Medulla oblongata (tissue), 1 donor: ENCODE data around the gene EED.

Experiments used
- DNase-seq: peaks from one replicate; pipeline ENCODE4 v3.0.0-alpha.2; 2015; ENCODE audit errors: extremely low spot score

Gene EED

GRCh38 chr11:86244522-86245368, at the start of gene EED:
TSS of gene EED (plus strand) at chr11:86244753. CDS start at chr11:86245230, 477 bp downstream.
- DNase-seq, result peak; percentile 94

- DNase-seq, result no peak
Observed at GRCh38 chr11:86194998-86195397, 49.6 kb upstream of the EED start.

- DNase-seq, result no peak
Observed at GRCh38 chr11:86196085-86196696, 48.4 kb upstream of the EED start.

GRCh38 chr11:86196913-86197312, 47.6 kb upstream of the EED start:
- no peak for DNase-seq

DNA sequence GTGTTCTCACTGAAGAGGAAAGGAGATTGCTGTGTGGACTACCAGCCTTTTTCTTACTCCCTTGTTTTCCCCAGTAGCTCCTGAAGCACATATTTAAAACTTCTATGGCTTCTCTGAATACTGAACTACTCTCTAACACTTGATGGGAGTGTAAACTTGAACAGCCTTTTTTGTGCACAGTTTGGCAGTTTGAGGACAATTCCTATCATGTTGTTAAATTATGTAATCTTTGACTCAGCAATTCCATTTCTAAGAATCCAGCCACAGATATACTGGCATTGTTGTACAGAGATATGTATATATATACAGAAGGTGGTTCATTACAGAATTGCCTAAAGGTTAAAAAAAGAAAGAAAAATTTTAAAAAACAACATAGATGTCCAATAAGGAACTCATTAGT, 47.1 kb upstream of the EED start:
- no peak for DNase-seq

- no peak for DNase-seq
Observed at GRCh38 chr11:86198139-86198538, 46.4 kb upstream of the EED start.

GRCh38 chr11:86199354-86199753, 45.2 kb upstream of the EED start:
- no peak for DNase-seq

- DNase-seq, result no peak
Observed at GRCh38 chr11:86201371-86201884, 43.1 kb upstream of the EED start.

DNA sequence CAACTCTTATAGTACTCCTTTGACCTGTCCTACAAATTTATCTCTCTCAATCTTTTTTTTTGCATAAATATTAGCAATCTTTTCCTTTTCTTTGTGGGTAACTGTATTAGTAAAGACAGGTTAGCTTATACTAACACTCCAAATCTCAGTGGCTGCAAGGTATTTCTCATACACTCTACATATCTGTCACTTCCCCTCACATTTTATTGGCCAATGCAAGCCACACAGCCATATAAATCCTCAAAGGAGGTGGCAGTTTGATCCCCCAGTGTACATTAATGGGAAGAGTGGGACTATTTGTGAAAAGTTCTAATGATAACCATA, 42.6 kb upstream of the EED start:
- no peak for DNase-seq

GRCh38 chr11:86204356-86204755, 40.2 kb upstream of the EED start:
- DNase-seq, result no peak

DNA sequence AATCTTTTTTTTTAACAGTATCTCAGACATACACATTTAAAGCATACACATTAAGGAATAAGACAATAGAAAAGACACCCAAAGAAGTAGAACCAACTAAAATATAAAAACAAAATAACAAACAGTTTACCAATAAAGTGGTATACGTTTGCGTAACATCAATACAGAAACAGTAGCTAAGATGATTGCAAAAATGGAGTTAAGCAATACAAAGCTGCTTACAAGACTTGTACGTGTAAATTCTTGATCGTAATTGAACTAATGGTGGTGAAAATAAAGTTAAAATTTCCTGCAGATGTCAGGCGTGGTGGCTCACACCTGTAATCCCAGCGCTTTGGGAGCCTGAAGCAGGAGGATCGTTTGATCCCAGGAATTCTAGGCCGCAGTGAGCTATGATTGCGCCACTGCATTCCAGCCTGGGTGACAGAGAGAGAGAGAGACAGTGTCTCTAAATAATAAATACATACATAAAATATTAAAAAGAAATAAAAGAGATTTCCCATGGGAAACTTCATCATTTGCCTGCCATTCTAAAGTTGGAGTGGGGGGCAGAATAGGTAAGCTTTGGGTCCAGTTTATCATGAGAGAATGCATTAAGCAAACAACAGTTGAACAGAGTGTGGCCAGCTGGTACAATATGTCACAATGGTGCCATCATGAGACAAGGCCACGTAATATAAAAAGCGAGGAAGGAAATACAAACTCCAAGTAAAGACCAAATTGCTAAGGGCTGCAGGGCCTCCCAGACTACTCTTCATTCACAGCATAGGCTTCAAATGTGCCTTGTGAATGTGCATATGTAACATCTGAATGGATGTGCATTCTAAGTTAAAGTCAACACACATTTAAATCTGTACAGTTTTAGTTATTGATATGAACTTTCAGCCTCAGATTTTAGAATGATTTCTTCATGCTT, 38.9 kb upstream of the EED start:
- peak; percentile 65 for DNase-seq

DNA sequence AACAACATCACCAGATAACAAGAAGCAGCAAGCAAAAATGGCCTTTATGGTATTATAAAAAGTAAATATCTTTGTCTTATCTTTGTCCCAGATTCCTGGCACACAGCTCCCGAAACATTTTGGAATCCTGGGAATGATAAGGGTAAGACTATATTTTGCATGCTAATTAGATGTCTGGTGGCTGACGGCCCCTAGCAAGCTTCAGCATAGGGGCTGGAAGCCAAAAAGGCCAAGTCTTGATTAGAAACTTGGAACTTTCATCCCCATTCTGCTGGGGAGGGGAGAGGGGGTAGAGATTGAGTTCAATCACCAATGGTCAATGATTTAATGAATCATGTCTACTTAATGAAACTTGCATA, 38.2 kb upstream of the EED start:
- no peak for DNase-seq

GRCh38 chr11:86207413-86207812, 37.1 kb upstream of the EED start:
- DNase-seq, result no peak

- no peak for DNase-seq
Observed at GRCh38 chr11:86208572-86208971, 36.0 kb upstream of the EED start.

GRCh38 chr11:86209806-86210657, 34.5 kb upstream of the EED start:
- no peak for DNase-seq

DNA sequence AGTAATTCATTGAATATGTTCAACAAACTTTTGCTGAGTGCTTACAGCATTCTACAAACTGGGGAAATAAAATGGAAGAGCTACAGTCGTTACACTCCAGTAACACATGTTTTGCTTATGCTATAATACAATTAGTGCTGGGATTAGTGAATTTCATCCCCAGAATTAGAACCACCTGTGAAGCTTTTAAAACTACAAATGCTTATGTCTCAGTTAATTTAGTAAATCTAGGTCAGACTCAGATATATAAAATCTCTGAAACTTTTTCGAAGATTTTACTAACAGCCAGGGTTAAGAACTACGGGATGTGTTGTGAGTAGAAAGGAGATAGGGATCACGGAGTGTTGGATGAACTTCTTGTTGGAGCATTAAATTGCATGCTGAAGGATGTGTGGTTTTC, 33.7 kb upstream of the EED start:
- DNase-seq, result no peak

GRCh38 chr11:86211619-86212018, 32.9 kb upstream of the EED start:
- DNase-seq, result no peak

GRCh38 chr11:86212019-86212611, 32.4 kb upstream of the EED start:
- no peak for DNase-seq

GRCh38 chr11:86214710-86215109, 29.8 kb upstream of the EED start:
- no peak for DNase-seq

GRCh38 chr11:86218125-86219084, 26.1 kb upstream of the EED start:
- DNase-seq, result peak; percentile 95
